Tongue (tissue), 2 donors: ENCODE results near the gene MAGI1. TPM values are rescaled to one million over a fixed set of nuclear protein-coding genes. Genes with fewer than 3 reads are reported as not detected.

Experiments used
- DNase-seq: peaks from one replicate; pipeline ENCODE4 v3.0.0-alpha.2; 2015
- total RNA-seq: library from RNA; depleted of rRNA; stranded (reverse); fragments of >200 nt; gene quantifications from one replicate; pipeline ENCODE4 v1.2.3, GENCODE V29; 2014

The MAGI1 gene
- total RNA-seq, 1 donor from 2014 or later, result 62.1 TPM

DNA sequence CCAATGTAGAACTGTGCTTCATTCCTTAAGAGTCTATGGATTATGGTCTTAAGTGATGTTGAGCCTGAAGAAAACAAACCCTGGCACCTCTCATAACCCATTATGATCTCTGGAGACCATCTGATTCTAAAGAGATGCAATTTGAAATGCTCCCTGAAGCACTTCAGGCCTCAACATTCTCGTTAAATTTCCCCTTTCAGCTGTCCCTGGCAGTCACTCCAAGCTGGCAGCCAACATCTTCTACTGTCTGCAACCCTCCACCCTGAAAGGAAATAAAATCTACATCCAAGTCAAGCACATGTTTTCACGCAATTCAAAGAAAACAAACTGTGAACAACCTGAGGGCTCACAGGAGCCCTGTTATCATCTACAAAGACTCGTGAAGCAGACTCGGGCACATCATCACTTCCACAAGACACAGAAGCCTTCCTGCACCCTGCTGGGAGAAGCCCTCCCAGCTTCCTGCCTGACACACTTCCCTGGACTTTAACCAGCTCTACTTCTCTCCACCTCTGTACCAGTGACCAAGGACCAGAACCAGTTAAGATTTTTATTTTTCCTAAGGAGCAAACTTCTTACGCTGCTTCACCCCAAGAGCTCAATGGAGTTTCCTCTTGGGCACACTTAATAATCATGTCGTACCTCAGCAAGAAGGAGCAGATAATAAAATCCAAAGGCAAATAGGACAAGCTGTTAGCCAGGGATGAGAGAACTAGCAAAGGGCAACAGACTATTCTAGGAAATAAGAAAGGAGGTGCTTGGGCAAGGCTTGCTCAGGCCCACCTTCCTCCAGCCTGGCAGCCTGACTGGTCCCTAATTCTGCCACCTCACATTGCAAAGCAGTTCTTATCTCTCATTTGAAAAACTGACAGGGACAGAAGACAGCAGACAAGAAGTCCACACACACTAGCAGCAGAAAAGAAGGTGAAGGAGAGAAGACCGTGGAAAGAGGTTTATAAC is 67.1 kb downstream of the MAGI1 start:
- DNase-seq, result peak; percentile 82

DNA sequence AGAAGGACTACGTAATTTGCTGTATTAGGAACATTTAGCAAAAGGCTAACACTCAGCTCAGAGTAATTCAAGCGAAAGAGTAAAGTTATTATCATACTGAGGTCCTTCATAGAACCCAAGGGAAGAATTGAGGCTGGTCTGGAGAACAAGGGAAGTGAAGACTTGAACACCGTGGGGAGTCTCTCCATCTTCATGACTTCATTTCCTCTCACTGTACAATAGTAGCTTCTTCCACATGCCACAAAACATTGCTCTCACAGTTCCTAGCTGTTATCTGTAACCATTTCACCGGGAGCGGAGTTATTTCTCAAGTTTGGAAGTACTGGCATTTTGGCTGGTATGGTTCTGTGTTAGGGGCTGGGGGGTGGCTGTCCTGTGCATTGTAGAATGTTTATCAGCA is 69.7 kb downstream of the MAGI1 start:
- no peak for DNase-seq

DNA sequence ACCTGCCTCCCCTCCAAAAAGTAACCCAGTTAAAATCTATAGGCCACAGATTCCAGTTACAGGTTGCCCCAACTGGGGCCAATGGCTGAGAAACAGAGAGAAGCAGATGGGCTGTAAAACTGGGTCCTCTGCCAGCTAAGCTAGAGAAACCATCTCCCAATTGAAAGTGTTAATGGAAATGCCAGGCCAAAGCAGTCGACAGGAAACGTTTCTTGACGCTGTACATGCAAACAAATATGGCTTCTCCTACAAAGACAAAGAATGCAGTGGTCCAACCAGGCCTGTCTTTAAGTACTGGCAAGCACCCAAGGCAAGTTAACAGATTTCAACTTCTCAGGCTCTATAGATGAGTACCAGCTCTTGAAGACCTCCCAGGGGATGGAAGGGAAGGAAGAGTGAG is 71.3 kb downstream of the MAGI1 start:
- no peak for DNase-seq

DNA sequence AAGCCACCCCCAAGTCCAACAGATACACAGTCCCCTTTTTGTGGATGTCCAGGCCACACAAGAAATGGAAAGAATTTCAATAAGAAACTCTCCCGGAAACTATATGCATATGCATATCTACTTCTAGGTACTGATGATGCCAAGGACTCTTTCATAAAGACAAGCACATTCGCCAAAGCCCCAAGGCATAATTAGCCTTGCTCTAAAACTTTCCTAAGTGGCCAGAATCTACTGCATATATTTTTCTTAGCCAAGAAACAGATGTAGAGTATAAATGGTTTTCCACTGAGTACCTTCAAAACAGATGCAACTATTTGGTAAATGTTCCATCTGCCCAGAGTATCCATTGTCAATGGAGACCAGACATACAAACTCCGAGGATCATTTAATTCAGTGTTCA is 73.9 kb downstream of the MAGI1 start:
- no peak for DNase-seq

DNA sequence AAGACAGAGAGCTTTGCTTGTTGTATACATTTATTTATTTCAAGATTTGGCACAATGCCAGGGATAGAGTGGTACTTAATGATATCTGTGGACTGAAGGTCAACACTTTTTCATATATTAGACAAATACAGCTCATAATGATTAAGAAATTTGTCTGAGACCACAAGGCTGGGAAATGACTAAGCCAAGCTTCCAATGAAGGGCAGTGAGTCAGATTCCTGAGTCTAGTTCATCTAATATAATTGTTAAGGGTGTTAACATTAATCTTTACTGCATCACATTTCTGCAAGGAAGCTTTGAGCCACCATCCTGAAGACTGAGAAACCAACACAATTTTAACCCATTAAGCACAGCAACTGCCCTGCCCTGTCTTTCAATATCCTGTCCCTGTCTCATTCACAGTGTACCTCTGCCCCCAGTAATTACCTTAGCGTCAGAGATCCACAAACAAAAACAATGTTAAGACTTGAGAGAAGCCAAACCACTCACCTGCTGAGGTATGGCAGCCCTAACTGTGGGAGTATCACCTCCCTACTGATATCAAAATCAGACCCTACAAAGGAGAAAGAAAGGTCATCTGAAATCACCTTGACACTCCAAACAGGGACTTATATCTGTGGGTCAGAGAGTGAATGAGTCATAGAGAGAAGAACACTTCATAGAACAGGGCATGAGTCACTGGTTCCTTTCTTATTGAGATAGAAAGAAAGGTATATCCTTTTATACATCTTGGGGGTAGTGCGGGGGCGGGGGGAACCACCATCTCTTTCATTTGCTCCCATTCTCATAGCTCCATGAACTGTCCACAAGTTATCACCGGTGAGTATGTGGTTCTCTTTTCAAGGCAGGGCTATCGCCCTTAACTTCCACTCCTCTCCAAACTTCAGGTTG is 74.7 kb downstream of the MAGI1 start:
- DNase-seq, result no peak

DNA sequence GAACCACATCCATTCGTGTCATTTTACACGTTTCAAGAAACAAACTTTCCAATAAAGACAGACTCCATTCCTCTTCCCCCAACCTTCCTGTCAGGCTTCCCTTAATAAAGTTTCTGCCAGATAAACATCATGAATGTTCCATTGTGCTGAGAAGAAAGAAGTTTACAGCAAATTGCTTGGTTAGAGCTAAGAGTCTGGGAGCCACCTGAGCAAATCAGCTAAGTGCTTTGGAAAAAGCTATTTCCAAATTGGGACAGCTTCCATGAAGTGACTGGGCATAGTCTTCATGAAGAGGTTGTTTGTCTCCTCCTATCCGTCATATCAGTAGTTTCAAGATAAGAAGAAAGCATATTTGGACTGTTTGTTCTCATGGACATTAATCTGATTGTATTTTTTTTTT is 77.0 kb downstream of the MAGI1 start:
- no peak for DNase-seq

DNA sequence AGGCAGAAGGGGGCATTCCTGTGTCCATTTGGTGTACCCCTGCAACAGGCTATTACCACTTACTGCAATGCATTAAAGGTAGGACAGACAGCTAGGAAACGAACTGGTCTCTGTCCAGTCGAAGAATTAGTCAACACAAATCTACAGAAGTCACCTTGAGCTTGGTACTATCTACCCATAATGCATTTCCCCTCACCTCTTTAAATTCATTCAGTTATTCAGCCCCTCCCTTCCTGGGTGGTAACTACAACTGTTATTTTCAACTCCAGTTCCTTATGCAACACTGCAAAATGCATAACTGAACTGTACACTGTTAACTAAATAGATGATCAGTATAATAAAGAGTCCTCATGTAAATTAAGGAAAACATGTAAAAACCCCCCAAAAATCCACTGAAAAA is 77.6 kb downstream of the MAGI1 start:
- no peak for DNase-seq

DNA sequence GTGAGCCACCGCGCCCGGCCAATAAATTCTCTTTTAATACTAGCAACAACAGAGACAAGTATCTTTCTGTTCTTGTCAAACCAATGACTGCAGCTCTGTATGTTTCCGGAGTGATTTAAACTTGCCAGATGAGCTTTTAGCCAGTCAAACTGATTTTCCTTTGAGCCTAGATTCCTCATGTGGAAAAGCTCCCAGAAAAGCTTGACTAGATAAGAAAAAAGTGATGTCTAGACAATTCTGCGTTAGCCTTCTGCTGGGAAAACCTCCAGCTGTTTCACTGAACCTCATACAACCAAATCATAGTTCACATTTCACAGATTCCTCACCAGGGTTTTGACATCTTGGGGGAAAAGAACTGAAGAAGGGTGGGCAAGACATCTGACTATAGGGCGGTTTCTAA is 78.6 kb downstream of the MAGI1 start:
- DNase-seq, result no peak

DNA sequence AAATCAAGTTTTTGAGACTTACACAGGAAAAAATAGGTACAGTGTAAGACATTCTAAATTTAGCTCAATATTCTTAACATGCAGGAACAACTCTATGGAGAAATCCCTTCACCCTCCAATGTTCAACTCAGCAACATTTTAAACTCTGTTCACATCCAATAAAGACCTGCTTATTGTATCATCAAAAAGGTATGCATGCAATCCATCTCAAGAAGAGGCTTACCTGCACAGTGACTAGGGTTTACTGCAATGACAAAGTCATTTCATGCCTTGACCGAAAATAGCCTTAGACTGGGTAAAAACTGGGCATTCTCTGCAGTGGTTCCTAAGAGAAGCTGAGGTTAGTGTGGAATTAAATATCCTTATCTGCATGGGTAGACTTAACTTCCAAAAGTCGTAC is 80.5 kb downstream of the MAGI1 start:
- DNase-seq, result no peak

DNA sequence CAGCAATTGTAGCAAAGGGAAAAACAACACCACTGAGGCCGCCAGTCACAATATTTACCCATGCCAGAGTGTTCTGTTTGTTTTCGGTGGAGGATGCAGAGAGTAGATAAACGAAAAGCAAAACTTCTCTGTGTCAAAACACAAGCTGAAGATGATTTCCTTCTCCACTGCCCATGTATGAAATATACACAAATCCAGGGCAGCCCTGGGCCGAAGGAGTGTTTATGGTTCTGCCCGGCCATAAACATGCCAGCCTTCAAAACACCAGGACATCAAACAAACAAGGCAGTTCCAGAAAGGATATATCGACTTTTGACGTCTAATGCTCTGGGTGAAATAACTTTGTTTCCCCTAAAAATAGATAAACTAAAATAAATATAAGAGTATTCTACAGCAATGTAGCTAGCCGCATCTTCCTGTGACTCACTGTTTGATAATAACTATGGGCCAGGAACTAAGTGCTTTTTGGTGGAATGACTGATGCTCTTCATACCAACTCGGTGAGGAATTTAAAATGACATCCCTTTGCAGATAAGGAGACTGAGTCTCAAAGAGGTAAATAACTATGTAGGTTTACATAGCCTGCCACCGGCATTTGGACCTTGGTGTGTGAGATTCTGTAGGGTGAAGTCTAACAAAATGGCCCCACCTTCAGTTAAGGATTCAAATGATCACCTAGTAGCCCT is 82.8 kb downstream of the MAGI1 start:
- DNase-seq, result no peak

DNA sequence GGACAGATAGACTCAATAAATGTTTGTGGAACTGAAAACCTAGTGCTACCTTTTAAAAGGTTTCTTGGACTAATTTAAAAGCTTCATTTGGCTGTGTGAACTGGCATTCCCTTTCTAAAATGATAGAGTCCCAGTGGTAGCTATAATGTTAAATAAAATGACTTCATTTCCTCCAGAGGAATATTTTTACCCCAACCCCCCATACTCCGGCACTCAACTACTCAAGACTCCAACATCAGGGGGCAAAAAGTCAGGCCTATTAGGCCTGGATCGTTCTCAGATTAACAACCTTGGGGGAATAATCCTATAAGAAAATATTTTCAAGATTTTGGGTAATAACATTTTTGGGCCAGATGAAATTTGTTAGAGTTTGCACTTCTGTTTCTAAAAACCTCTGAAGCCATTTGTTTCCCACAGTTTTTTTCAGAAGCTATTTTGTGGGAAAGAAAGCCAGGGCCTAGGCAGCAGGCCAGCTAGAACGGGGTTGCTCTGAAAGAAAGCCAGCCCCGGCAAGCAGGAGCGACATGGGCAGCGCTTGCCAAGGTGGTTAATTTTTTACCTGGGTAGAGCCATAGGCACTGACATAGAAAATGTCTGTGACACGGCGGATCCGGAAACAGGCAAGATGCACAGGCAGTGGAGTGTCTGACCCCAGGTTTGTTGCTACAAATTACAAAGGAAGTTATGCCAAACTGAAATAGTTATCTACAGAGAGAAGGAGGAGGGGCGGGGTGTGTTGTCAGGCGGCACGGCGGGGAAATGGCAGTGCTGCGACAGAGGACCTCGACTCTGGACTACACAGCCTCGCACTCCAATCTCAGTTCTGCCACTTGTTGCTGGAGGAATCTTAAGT is 84.6 kb downstream of the MAGI1 start:
- peak; percentile 53 for DNase-seq

DNA sequence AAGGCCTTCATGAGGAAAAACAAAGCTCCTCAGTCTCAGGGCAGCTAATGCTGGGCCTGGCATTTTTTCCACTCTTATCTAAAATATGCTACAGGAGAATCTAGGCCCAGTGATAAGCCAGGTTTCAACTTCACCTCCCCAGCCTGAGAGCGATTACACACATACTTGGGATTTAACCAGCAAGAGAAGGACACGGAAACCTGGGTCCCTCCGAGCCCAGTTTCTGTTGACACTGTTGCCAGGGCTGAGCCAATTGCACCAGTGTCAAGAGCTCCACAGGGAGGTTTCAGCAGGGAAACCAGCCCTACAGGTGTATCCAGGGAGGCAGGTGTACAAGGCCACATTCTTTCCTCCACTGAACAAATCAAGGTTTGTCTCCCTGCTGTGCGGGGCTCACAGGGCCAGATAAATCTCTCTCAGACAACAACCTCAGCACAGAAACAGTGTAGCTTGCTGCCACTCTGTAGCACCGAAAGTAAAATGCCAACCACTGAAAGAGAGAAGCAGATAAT is 85.4 kb downstream of the MAGI1 start:
- DNase-seq, result peak; percentile 51

DNA sequence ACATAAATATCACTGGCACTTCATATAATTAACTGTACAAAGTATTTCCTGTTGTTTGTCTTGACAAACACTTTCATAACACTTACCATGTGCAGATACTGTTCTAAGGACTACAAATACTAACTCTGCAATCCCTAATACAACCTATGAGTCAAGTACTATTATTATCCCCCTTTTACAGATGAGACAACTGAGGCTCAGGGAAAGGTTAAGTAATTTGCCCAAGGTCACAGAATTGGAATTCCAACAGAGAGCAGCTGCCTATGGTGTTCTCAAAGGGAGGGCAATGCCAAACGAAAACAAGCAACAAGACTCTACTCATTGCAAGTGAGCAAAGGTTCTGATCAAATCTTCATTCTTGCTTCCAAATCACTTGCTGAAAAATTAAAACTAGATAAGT is 85.9 kb downstream of the MAGI1 start:
- DNase-seq, result no peak

DNA sequence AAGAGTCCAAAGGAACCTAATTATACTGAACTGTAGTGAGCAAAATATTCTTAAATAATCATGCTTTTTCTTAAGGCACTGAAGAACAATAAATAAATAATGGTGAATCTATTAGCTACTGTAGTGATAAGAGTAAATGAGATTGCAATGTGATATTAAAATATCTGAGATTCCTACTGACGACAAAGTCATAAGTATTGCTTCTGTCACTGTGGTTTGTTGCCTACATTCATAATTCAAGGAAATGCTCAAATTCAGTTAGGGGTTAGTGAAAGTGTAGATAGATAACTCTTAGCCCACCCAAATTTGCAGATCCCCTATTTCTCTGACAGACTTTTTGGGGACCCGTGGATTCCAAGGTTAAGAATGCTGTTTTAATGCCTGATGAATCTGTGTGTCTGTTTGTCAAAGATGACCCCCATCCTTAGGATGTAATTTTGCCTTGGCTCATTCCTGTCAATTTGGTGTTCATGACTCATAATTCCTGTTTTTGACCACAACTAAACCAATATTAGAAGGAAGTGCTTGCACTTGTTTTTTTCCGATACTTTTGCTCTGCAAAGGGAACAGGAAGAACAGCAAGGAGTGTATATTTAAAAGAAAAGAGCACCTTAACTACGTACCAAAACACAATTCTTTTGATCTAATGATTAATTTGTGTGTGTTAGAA is 86.7 kb downstream of the MAGI1 start:
- DNase-seq, result no peak

DNA sequence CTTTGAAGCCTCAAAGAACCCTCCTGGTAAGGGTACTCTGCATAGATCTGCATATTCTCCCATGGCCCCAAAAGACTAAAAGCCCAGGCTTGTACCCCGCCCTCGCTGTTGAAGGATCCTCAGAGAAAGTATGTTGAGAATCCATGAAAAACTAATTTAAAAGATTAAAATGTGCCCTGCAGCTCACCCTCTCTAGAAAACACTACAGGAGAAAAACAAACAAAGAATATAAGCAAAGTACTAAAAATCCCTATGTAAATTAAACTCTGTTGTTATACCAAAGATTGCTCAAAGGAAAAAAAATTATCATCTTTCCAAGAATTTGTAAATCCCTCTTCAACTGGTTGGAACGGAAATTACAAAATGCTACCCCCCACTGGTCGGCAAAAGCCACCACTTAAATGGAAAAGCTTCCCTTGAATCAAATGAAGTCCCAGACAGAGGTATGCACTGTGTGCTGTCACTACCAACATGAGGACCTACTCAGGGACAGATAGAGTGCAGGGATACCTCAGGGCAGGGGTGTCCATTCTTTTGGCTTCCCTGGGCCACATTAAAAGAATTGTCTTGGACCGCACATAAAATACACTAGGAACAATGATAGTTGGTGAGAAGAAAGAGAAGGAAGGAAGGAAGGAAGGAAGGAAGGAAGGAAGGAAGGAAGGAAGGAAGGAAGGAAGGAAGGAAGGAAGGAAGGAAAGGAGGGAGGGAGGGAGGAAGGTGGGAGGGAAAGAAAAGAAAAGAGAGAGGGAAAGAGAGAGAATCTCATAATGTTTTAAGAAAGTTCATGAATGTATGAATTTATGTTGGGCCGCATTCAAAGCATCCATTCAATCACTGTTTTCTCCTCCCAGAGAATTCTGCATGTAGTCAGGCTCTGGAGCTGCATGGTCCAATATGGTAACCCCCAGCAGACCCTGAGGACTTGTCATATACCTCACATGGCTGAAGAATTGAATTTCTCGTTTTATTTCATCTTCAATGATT is 88.1 kb downstream of the MAGI1 start:
- DNase-seq, result no peak

DNA sequence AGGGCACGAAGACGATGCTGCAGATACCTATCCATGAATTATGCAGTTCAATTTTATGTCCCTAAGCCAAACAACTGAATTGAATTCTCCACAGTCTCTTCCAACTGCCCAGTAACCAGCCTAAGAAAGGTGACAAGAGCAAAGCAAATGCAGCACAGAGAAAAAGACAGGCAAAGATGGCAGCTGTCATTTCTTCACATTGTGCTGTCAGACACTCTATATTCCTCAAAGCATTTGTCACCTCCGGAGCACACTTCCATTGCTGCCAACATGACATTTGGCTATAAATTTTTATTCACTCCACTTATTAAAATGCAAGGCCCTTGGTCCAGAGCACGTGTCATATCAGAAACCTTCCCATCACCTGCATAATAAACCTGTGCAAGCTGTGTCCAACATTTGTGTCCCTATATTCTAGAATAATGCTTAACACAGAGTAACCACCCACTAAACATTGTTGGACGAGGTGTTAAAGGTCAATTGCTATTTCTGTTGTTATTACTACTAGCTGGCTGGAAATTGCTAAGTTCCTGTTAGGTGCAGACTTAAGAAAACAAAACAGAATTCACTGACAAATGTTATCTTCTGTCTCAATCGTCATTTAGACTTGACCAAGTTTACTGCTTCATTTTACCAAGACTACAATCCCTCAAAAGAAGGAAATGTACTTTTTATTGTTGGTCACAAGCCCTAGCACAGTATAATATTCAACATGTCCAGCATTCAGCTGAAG is 89.7 kb downstream of the MAGI1 start:
- no peak for DNase-seq

DNA sequence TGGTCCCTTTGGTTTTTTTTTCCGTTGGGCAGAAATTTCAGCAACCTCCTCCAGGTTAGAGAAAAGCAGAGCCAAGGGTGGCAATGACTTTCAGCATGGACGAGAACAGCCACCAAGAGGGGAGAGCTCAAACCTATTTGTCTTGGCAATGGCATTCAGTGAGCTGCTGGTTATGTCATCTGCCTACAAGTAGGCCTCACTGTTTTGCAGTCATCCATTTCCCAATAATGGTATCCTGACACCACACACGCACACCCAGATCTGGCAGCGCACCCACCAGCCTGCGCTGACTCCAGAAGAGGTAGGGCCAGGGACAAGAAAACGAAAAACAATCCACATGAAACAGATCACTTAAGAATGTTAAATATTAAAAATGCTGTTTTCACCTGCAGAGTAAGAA is 92.3 kb downstream of the MAGI1 start:
- DNase-seq, result no peak

DNA sequence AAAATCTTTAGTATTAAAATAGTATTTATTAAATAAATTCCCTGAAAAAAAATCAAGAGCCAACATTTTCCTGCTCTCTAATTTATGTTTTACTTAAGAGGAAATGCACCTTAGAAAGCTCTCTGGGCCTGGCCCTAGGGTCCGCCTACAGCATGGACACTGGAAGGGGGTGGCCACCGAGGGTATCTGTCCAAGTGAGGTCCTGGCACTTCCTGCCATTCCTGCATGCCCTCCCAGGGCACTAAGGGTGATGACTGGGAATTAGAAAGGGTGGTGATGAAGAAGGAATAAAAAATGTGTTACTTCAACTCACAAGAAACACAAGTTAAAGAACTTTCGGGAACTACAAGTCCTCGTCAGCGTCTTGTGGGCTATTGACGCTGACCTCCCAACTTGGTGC is 92.8 kb downstream of the MAGI1 start:
- no peak for DNase-seq

DNA sequence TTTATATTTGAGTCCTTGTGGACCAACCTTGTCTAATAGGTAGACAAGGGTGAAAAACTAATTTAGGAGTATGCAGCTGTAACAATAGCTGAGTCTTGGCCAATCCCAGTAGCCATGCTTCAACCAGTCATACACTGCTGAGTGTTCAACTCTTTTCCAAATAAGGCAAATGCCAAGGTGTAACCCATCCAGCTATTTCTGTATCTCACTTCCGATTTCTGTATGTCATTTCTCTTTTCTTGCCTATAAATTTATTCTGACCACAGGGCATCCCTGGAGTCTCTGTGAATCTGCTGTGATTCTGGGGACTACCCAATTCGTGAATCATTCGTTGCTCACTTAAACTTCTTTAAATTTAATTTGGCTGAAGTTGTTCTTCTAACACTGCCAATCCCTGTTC is 93.2 kb downstream of the MAGI1 start:
- no peak for DNase-seq
